Fibroblast of lung (primary cell): ENCODE measurements around the gene HGS. TPM values are rescaled to one million over a fixed set of nuclear protein-coding genes. Genes with fewer than 3 reads are reported as not detected.

Experiments used
- DNase-seq, 2 donors: peaks; one replicate each; pipeline versions ENCODE4 v3.0.0 to v3.0.0-alpha.2; 2010; ENCODE audit warnings: low read depth in 2 of 2
- H2AFZ ChIP-seq: 2 replicates; pipeline ENCODE4 v1.5.1; 2012; ENCODE audit warnings: low read length, control low read depth, inconsistent platforms
- H3K27ac ChIP-seq: 2 replicates; pipeline ENCODE4 v1.5.1; 2011; ENCODE audit warnings: low read length, control low read depth; ENCODE audit not compliant: insufficient read depth
- H3K27me3 ChIP-seq: 2 replicates; pipeline ENCODE4 v1.5.1; 2011; ENCODE audit warnings: mild to moderate bottlenecking, low read length; ENCODE audit not compliant: control insufficient read depth, insufficient read depth
- H3K36me3 ChIP-seq: 2 replicates; pipeline ENCODE4 v1.5.1; 2011; ENCODE audit warnings: low read length; ENCODE audit not compliant: control insufficient read depth, insufficient read depth
- H3K4me1 ChIP-seq: 2 replicates; pipeline ENCODE4 v1.5.1; 2011; ENCODE audit warnings: low read length; ENCODE audit not compliant: control insufficient read depth, insufficient read depth; ENCODE audit errors: extremely low read depth
- H3K4me2 ChIP-seq: 2 replicates; pipeline ENCODE4 v1.5.1; 2011; ENCODE audit warnings: low read length, control low read depth; ENCODE audit not compliant: insufficient read depth; ENCODE audit errors: extremely low read depth
- H3K4me3 ChIP-seq, 4 experiments: fragments of 200-600 bp in 1 of 4; sonication (generic) in 1 of 4; replicated peaks in 1 of 4; 2 replicates each; pipeline ENCODE4 v1.5.1; 2011 to 2016; ENCODE audit warnings: low read length in 4 of 4, low read depth in 3 of 4, mild to moderate bottlenecking in 3 of 4, control low read depth in 2 of 4, inconsistent platforms in 1 of 4, mixed read lengths in 1 of 4; ENCODE audit not compliant: insufficient read depth in 1 of 4; ENCODE audit errors: control extremely low read depth in 1 of 4
- H3K79me2 ChIP-seq: 2 replicates; pipeline ENCODE4 v1.5.1; 2012; ENCODE audit warnings: mild to moderate bottlenecking, low read length, inconsistent platforms; ENCODE audit not compliant: control insufficient read depth, insufficient read depth
- H3K9ac ChIP-seq: 2 replicates; pipeline ENCODE4 v1.5.1; 2011; ENCODE audit warnings: mild to moderate bottlenecking, low read length, control low read depth; ENCODE audit not compliant: insufficient read depth
- H3K9me3 ChIP-seq: 2 replicates; pipeline ENCODE4 v1.5.1; 2012; ENCODE audit warnings: low read depth, low read length; ENCODE audit not compliant: control insufficient read depth, insufficient read depth
- H4K20me1 ChIP-seq: 2 replicates; pipeline ENCODE4 v1.5.1; 2011; ENCODE audit warnings: low read length; ENCODE audit not compliant: control insufficient read depth, insufficient read depth; ENCODE audit errors: extremely low read depth
- CTCF ChIP-seq, 2 donors: IDR thresholded peaks in 1 of 2; conservative IDR thresholded peaks in 1 of 2; 1 replicate in 1 of 2; 2 replicates in 1 of 2; pipeline ENCODE4 v1.5.1; 2011 to 2012; ENCODE audit warnings: low read length in 2 of 2, control low read depth in 1 of 2, inconsistent platforms in 1 of 2, low read depth in 1 of 2, mild to moderate bottlenecking in 1 of 2
- EZH2 ChIP-seq: IDR thresholded peaks from 2 replicates; pipeline ENCODE4 v1.5.1; 2012; ENCODE audit warnings: low read length, control low read depth, mild to moderate bottlenecking; ENCODE audit errors: missing control alignments
- polyA plus RNA-seq, 2 donors: library from polyadenylated mRNA; depleted of rRNA in 1 of 2; stranded (reverse) in 1 of 2; unstranded in 1 of 2; fragments of >200 nt; gene quantifications; 2 replicates each; pipeline ENCODE4 v1.2.1, GENCODE V29; 2011 to 2012; ENCODE audit warnings: missing spikeins in 1 of 2
- total RNA-seq: library from RNA; depleted of rRNA; stranded (reverse); fragments of >200 nt; gene quantifications from 2 replicates; pipeline ENCODE4 v1.2.1, GENCODE V29; 2014

The HGS gene
- total and polyA plus RNA-seq, 2 donors (not counting 1 experiment from before 2014, with no cell fraction given) = 43.1 to 65.7 TPM

DNA sequence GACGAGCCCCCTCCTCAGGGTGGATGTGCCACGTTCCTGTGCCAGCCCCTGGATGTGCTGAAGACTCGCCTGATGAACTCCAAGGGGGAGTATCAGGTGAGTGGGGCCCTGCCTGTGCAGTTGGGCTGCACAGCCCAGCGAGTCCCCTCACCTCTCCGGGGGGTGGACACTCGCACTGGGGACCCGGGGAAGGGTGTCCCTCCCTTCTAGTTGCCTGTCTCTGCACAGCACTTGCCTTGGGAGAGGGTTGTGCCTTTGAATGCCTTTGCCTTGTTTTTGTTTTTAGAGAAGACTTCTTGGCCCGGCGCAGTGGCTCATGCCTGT lies 33.9 kb downstream of the HGS start:
- H3K27me3 ChIP-seq = no peaks in the 10 kb centered on the region
- H4K20me1 ChIP-seq = no peaks in the 10 kb centered on the region
- H3K79me2 ChIP-seq = peaks cover 6% of the 10 kb centered on the region
- no peaks in the 10 kb centered on the region for H3K9me3 ChIP-seq
- no peak overlapping the region for H3K27ac ChIP-seq
- no peak overlapping the region for H3K4me2 ChIP-seq
- H3K9ac ChIP-seq = no peak overlapping the region
- H3K4me3 ChIP-seq = no peak overlapping the region
- H2AFZ ChIP-seq = no peak overlapping the region
- H3K4me1 ChIP-seq = peaks cover 13% of the 10 kb centered on the region
- TF ChIP-seq EZH2 (no peak), CTCF (conservative IDR thresholded peaks at IDR 0.05 in 1 of 2, IDR thresholded peaks at IDR 0.05 in 1 of 2; ENCODE audit: low read depth in 1 of 2, low read length in 2 of 2) (no peak)
- H3K36me3 ChIP-seq = peaks cover 3% of the 10 kb centered on the region
- no peak for DNase-seq

- H4K20me1 ChIP-seq = no peaks in the 10 kb centered on the region
- H3K27ac ChIP-seq = no peak overlapping the region
- no peaks in the 10 kb centered on the region for H3K79me2 ChIP-seq
- no peaks in the 10 kb centered on the region for H3K9me3 ChIP-seq
- TF ChIP-seq CTCF (conservative IDR thresholded peaks at IDR 0.05 in 1 of 2, IDR thresholded peaks at IDR 0.05 in 1 of 2; ENCODE audit: low read depth in 1 of 2, low read length in 2 of 2) (no peak), EZH2 (no peak)
- no peak overlapping the region for H2AFZ ChIP-seq
- no peak overlapping the region for H3K4me2 ChIP-seq
- H3K4me3 ChIP-seq = no peak overlapping the region
- peaks cover 8% of the 10 kb centered on the region for H3K4me1 ChIP-seq
- peaks cover 3% of the 10 kb centered on the region for H3K36me3 ChIP-seq
- no peak overlapping the region for H3K9ac ChIP-seq
- DNase-seq = no peak
- H3K27me3 ChIP-seq = no peaks in the 10 kb centered on the region
These were observed 35.8 kb downstream of the HGS start for GRCh38 chr17:81719410-81720266.

- no peak overlapping the region for H3K4me2 ChIP-seq
- no peak for DNase-seq
- peaks cover 3% of the 10 kb centered on the region for H3K36me3 ChIP-seq
- TF ChIP-seq CTCF (conservative IDR thresholded peaks at IDR 0.05 in 1 of 2, IDR thresholded peaks at IDR 0.05 in 1 of 2; ENCODE audit: low read depth in 1 of 2, low read length in 2 of 2) (no peak), EZH2 (no peak)
- no peak overlapping the region for H3K9ac ChIP-seq
- H3K79me2 ChIP-seq = no peaks in the 10 kb centered on the region
- no peak overlapping the region for H2AFZ ChIP-seq
- H4K20me1 ChIP-seq = no peaks in the 10 kb centered on the region
- H3K9me3 ChIP-seq = no peaks in the 10 kb centered on the region
- H3K4me3 ChIP-seq = no peak overlapping the region
- H3K4me1 ChIP-seq = peaks cover 8% of the 10 kb centered on the region
- no peak overlapping the region for H3K27ac ChIP-seq
- no peaks in the 10 kb centered on the region for H3K27me3 ChIP-seq
These were observed 36.7 kb downstream of the HGS start for GRCh38 chr17:81720267-81721071.
